K562 (cell line): ENCODE measurements around the gene HDHD3. TPM values are rescaled to one million over a fixed set of nuclear protein-coding genes. Genes with fewer than 3 reads are reported as not detected.

ENCODE experiments used
- ATAC-seq: fragments of 200-7000 bp; cut with Tn5 transposase; 3 replicates; pipeline ENCODE4 v1.9.1; 2020; ENCODE audit warnings: moderate library complexity
- BruUV-seq: library from RNA; stranded (reverse); fragments of 400-500 nt; replicated peaks from 2 replicates; lab custom pipeline; 2021; lab: Mats Ljungman, UMichigan
- CTCF ChIA-PET: fragments of 300-600 bp; formaldehyde crosslinking; extraction: SDS; loops from one replicate; lab custom pipeline; 2021; ENCODE audit warnings: low intra/inter-chr PET ratio; lab: Yijun Ruan, JAX
- POLR2A ChIA-PET: fragments of 300-600, 350-650 bp; sonication (Branson Sonifier 250); formaldehyde crosslinking; extraction: SDS; loops from one replicate; lab custom pipeline; 2021; ENCODE audit warnings: antibody characterized with exemption, inconsistent platforms; lab: Yijun Ruan, JAX
- DNase-seq, 4 experiments: peaks; one replicate each; pipeline versions ENCODE4 v3.0.0 to v3.0.0-alpha.2; 2011 to 2018; ENCODE audit warnings: low spot score in 3 of 4, mixed read lengths in 3 of 4; ENCODE audit errors: extremely low read depth in 1 of 4
- FAIRE-seq: peaks from 2 replicates; lab custom pipeline; 2011; peaks lifted over from hg19 to GRCh38; lab: Jason Lieb, UNC
- H2AFZ ChIP-seq: 2 replicates; pipeline ENCODE4 v1.6.0; 2011; ENCODE audit warnings: low read depth, low read length, control low read depth, inconsistent platforms
- H3K27ac ChIP-seq: fragments of 200-600 bp; 3 replicates; pipeline ENCODE4 v1.8.0; 2011; ENCODE audit warnings: low read depth, mild to moderate bottlenecking, control low read depth, inconsistent platforms, low read length, moderate library complexity, mixed read lengths; ENCODE audit errors: extremely low read depth
- H3K27me3 ChIP-seq, 2 experiments: fragments of 300-600 bp in 1 of 2; 2 replicates in 1 of 2; 3 replicates in 1 of 2; pipeline versions ENCODE4 v1.6.0 to v1.8.0; 2011; ENCODE audit warnings: inconsistent platforms in 2 of 2, low read length in 2 of 2, mild to moderate bottlenecking in 1 of 2, mixed read lengths in 1 of 2, moderate library complexity in 1 of 2; ENCODE audit not compliant: control insufficient read depth in 2 of 2, insufficient read depth in 2 of 2
- H3K36me3 ChIP-seq: fragments of 300-600 bp; 3 replicates; pipeline ENCODE4 v1.8.0; 2011; ENCODE audit warnings: mild to moderate bottlenecking, low read length, inconsistent platforms; ENCODE audit not compliant: control insufficient read depth, insufficient read depth
- H3K4me1 ChIP-seq, 2 experiments: fragments of 200-600 bp in 1 of 2; replicated peaks in 1 of 2; 2 replicates in 1 of 2; 3 replicates in 1 of 2; pipeline versions ENCODE4 v1.5.1 to v1.8.0; 2011; ENCODE audit warnings: inconsistent platforms in 2 of 2, low read length in 2 of 2, mild to moderate bottlenecking in 1 of 2, mixed read lengths in 1 of 2, moderate library complexity in 1 of 2; ENCODE audit not compliant: control insufficient read depth in 2 of 2, insufficient read depth in 2 of 2
- H3K4me2 ChIP-seq: 2 replicates; pipeline ENCODE4 v1.6.1; 2011; ENCODE audit warnings: low read length, control low read depth, inconsistent platforms, mixed read lengths; ENCODE audit not compliant: insufficient read depth
- H3K4me3 ChIP-seq: fragments of 200-600 bp; sonication (generic), shearing (Covaris generic); 2 replicates; pipeline ENCODE4 v1.5.1; 2016; ENCODE audit warnings: control low read depth, inconsistent platforms
- H3K79me2 ChIP-seq: fragments of 200-600 bp; 3 replicates; pipeline ENCODE4 v1.8.0; 2011; ENCODE audit warnings: low read length, inconsistent platforms; ENCODE audit not compliant: control insufficient read depth, insufficient read depth
- H3K9ac ChIP-seq, 2 experiments: 2 replicates each; pipeline versions ENCODE4 v1.6.0 to v1.6.1; 2011; ENCODE audit warnings: low read depth in 2 of 2, low read length in 2 of 2, control low read depth in 1 of 2, inconsistent platforms in 1 of 2, mild to moderate bottlenecking in 1 of 2, mixed read lengths in 1 of 2; ENCODE audit not compliant: insufficient read depth in 1 of 2
- H3K9me1 ChIP-seq: one replicate; pipeline ENCODE4 v1.6.0; 2011; ENCODE audit warnings: inconsistent platforms, mild to moderate bottlenecking, low read length, moderate library complexity; ENCODE audit not compliant: control insufficient read depth, insufficient read depth
- H3K9me3 ChIP-seq: replicated peaks from 2 replicates; pipeline ENCODE4 v1.5.1; 2011; ENCODE audit warnings: low read depth, low read length, inconsistent platforms; ENCODE audit not compliant: control insufficient read depth, insufficient read depth
- H4K20me1 ChIP-seq: replicated peaks from 2 replicates; pipeline ENCODE4 v1.6.1; 2011; ENCODE audit warnings: low read length, inconsistent platforms, mixed read lengths; ENCODE audit not compliant: control insufficient read depth, insufficient read depth
- C11orf30 ChIP-seq: fragments of 450-650 bp; IDR thresholded peaks from 2 replicates; pipeline ENCODE4 v1.6.1; 2016; ENCODE audit warnings: low read depth, mild to moderate bottlenecking
- COPS2 ChIP-seq: fragments of 450-650 bp; conservative IDR thresholded peaks from 2 replicates; pipeline ENCODE4 v1.6.1; 2016; ENCODE audit warnings: mild to moderate bottlenecking, moderate library complexity
- FOXP1 ChIP-seq: sonication (generic); formaldehyde crosslinking; IDR thresholded peaks from 2 replicates; pipeline ENCODE4 v1.8.0; 2022; ENCODE audit warnings: mild to moderate bottlenecking, missing genetic modification reagents
- HNRNPLL ChIP-seq: fragments of 200-400 bp; formaldehyde crosslinking; IDR thresholded peaks from 2 replicates; pipeline ENCODE4 v1.6.1; 2017; ENCODE audit warnings: low read length, low read depth, mild to moderate bottlenecking; ENCODE audit not compliant: poor library complexity, severe bottlenecking
- KLF16 ChIP-seq: IDR thresholded peaks from 2 replicates; pipeline ENCODE4 v1.6.1; 2016; ENCODE audit warnings: antibody characterized with exemption
- NBN ChIP-seq: fragments of 450-650 bp; IDR thresholded peaks from 2 replicates; pipeline ENCODE4 v1.6.1; 2016; ENCODE audit warnings: low read depth, mild to moderate bottlenecking
- NCOA1 ChIP-seq: fragments of 450-650 bp; IDR thresholded peaks from 2 replicates; pipeline ENCODE4 v1.6.1; 2016; ENCODE audit warnings: low read depth
- NUFIP1 ChIP-seq: fragments of 450-650 bp; IDR thresholded peaks from 2 replicates; pipeline ENCODE4 v1.6.1; 2018; ENCODE audit not compliant: partially characterized antibody
- RBBP5 ChIP-seq: fragments of 200-600 bp; sonication (generic); IDR thresholded peaks from 2 replicates; pipeline ENCODE4 v1.6.1; 2012; ENCODE audit warnings: borderline replicate concordance, mild to moderate bottlenecking, low read length, control low read depth, inconsistent platforms; ENCODE audit not compliant: insufficient read depth, poor library complexity, severe bottlenecking
- SMAD2 ChIP-seq: fragments of 150-350 bp; IDR thresholded peaks from 2 replicates; pipeline ENCODE4 v1.6.1; 2014; ENCODE audit warnings: low read depth, mild to moderate bottlenecking, low read length
- WHSC1 ChIP-seq: IDR thresholded peaks from one replicate; pipeline ENCODE4 v1.6.1; 2012; ENCODE audit warnings: low read length, control low read depth, inconsistent platforms
- ZNF197 ChIP-seq: fragments of 200-800 bp; sonication (Bioruptor generic); IDR thresholded peaks from 2 replicates; pipeline ENCODE4 v1.6.1; 2016; ENCODE audit warnings: low read depth, missing genetic modification characterization, missing compliant biosample characterization
- ZNF232 ChIP-seq: sonication (generic); formaldehyde crosslinking; IDR thresholded peaks from 2 replicates; pipeline ENCODE4 v1.8.0; 2022; ENCODE audit warnings: mild to moderate bottlenecking, missing genetic modification reagents
- ZNF354B ChIP-seq: fragments of 250-450 bp; sonication (Bioruptor Pico); IDR thresholded peaks from 2 replicates; pipeline ENCODE4 v1.4.0; 2020
- ZNF551 ChIP-seq: fragments of 250-450 bp; sonication (Bioruptor Pico); IDR thresholded peaks from 2 replicates; pipeline ENCODE4 v1.5.0; 2021; ENCODE audit warnings: mild to moderate bottlenecking, moderate library complexity
- WGBS: fragments of 100-300 bp; shearing (Covaris generic); methylation state at CpG from one replicate; pipeline ENCODE4 v1.1.6; 2016; ENCODE audit warnings: low coverage, mixed read lengths; ENCODE audit not compliant: insufficient coverage; ENCODE audit errors: missing lambda C conversion rate; 5-methylcytosine and 5-hydroxymethylcytosine counted together
- in situ Hi-C: fragments of 300-500 bp; cut with MboI; formaldehyde crosslinking; loops from 4 replicates; pipeline ENCODE4 v1.15.0; 2018; ENCODE audit warnings: inconsistent platforms, mixed read lengths
- intact Hi-C: fragments of 100-400 bp; cut with micrococcal nuclease; formaldehyde crosslinking; loops from 2 replicates; pipeline ENCODE4 v1.14.2; 2022
- polyA plus RNA-seq, 8 experiments: library from polyadenylated mRNA; depleted of rRNA in 4 of 8; stranded (reverse) in 5 of 8; unstranded in 3 of 8; fragments of >200 nt; fragmentation: Nextera tagmentation in 2 of 8; fragmentation: Illumina TruSeq in 1 of 8; extraction: Ambion mirVana in 2 of 8; extraction: Trizol in 1 of 8; gene quantifications; 2 replicates each; pipeline versions ENCODE4 v1.2.1 to v1.2.3, GENCODE V29; 2011 to 2014; ENCODE audit warnings: inconsistent platforms in 1 of 8, missing spikeins in 1 of 8
- total RNA-seq, 7 experiments: library from RNA; depleted of rRNA in 6 of 7; stranded (reverse); fragments of >200 nt in 6 of 7; fragmentation: Illumina TruSeq in 2 of 7; extraction: Trizol in 2 of 7; gene quantifications; 2 replicates each; pipeline versions ENCODE4 v1.2.1 to v1.2.3, GENCODE V29; 2011 to 2021; ENCODE audit warnings: low replicate concordance in 1 of 7
- TF ChIP-seq, protein P1 (sequence below): sonication (generic); formaldehyde crosslinking; IDR thresholded peaks from 2 replicates; pipeline ENCODE4 v1.8.0; 2023; ENCODE audit warnings: missing genetic modification reagents, mild to moderate bottlenecking, borderline replicate concordance
- TF ChIP-seq, protein P2 (sequence below): fragments of 250-450 bp; sonication (Bioruptor Pico); IDR thresholded peaks from 2 replicates; pipeline ENCODE4 v1.8.0; 2022; ENCODE audit warnings: moderate library complexity, mild to moderate bottlenecking, inconsistent platforms

The HDHD3 gene
- total and polyA plus RNA-seq, 9 of the 15 experiments (the other 6 are each of a cell fraction or from before 2014, with no cell fraction given): 1.1 to 19.1 (median 10.9) TPM

DNA sequence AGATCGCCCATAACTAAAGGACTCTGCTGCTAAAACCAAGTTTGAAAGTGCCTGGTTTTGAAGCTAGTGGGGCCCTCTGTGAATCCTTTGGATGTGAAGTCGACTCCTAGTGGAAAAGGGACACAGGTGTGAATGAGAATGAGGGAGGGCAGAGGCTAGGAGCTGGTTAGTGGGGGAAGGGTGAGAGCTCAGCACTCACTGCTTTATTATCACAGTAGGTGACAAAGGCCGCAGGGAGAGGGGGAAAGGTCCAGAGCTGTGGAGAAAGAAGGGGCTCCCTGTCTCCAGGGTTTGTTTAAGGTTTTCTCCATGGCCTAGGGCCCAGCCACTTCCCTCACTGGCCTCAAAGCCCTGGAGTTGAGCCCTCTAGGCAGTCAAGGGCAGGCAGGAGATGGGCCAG is 3.5 kb downstream of the HDHD3 start:
- intact Hi-C loops: no loop called here
- H3K4me3 ChIP-seq: no peak overlapping the region
- H3K9me1 ChIP-seq: no peaks in the 10 kb centered on the region
- DNase-seq: no peak
- POLR2A ChIA-PET: interaction anchor here (0.6 to 1.0 kb wide), 3 partner anchors 9 to 911 kb away, joined by 3 to 4 read pairs (median 3); partner anchors contain the start of gene WDR31
- TF ChIP-seq, protein P1, sequence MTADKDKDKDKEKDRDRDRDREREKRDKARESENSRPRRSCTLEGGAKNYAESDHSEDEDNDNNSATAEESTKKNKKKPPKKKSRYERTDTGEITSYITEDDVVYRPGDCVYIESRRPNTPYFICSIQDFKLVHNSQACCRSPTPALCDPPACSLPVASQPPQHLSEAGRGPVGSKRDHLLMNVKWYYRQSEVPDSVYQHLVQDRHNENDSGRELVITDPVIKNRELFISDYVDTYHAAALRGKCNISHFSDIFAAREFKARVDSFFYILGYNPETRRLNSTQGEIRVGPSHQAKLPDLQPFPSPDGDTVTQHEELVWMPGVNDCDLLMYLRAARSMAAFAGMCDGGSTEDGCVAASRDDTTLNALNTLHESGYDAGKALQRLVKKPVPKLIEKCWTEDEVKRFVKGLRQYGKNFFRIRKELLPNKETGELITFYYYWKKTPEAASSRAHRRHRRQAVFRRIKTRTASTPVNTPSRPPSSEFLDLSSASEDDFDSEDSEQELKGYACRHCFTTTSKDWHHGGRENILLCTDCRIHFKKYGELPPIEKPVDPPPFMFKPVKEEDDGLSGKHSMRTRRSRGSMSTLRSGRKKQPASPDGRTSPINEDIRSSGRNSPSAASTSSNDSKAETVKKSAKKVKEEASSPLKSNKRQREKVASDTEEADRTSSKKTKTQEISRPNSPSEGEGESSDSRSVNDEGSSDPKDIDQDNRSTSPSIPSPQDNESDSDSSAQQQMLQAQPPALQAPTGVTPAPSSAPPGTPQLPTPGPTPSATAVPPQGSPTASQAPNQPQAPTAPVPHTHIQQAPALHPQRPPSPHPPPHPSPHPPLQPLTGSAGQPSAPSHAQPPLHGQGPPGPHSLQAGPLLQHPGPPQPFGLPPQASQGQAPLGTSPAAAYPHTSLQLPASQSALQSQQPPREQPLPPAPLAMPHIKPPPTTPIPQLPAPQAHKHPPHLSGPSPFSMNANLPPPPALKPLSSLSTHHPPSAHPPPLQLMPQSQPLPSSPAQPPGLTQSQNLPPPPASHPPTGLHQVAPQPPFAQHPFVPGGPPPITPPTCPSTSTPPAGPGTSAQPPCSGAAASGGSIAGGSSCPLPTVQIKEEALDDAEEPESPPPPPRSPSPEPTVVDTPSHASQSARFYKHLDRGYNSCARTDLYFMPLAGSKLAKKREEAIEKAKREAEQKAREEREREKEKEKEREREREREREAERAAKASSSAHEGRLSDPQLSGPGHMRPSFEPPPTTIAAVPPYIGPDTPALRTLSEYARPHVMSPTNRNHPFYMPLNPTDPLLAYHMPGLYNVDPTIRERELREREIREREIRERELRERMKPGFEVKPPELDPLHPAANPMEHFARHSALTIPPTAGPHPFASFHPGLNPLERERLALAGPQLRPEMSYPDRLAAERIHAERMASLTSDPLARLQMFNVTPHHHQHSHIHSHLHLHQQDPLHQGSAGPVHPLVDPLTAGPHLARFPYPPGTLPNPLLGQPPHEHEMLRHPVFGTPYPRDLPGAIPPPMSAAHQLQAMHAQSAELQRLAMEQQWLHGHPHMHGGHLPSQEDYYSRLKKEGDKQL (CRISPR knock-in tag): no peak
- no peak for TF ChIP-seq ZNF551 (CRISPR knock-in tag)
- TF ChIP-seq KLF16: no peak
- TF ChIP-seq COPS2: no peak
- no peak for TF ChIP-seq HNRNPLL
- no peak for TF ChIP-seq C11orf30
- TF ChIP-seq SMAD2: no peak
- no peak for TF ChIP-seq RBBP5
- no peak for TF ChIP-seq NBN
- TF ChIP-seq, protein P2, sequence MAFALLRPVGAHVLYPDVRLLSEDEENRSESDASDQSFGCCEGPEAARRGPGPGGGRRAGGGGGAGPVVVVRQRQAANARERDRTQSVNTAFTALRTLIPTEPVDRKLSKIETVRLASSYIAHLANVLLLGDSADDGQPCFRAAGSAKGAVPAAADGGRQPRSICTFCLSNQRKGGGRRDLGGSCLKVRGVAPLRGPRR (CRISPR knock-in tag): no peak
- TF ChIP-seq WHSC1: no peak
- TF ChIP-seq NCOA1: no peak
- TF ChIP-seq ZNF197 (CRISPR knock-in tag): no peak
- no peak for TF ChIP-seq FOXP1 (CRISPR knock-in tag)
- no peak for TF ChIP-seq ZNF232 (CRISPR knock-in tag)
- no peak for TF ChIP-seq ZNF354B
- no peak for TF ChIP-seq NUFIP1
- TF ChIP-seq, all 486 proteins: peak for 0
- 82% methylated on average over 3 of the region's 3 CpGs for WGBS
- peaks cover 8% of the 10 kb centered on the region; the same call in 2 of the 3 replicates for H3K79me2 ChIP-seq
- H4K20me1 ChIP-seq: peaks cover 12% of the 10 kb centered on the region
- H3K27me3 ChIP-seq: no peaks in the 10 kb centered on the region
- no peak overlapping the region for H3K4me2 ChIP-seq
- no peak overlapping the region for H3K27ac ChIP-seq
- ATAC-seq (no peak), FAIRE-seq (no peak)
- CTCF ChIA-PET: no interaction called here
- BruUV-seq: no TSS peak
- H3K9ac ChIP-seq: no peak overlapping the region
- H3K9me3 ChIP-seq: no peaks in the 10 kb centered on the region
- no peak overlapping the region for H2AFZ ChIP-seq
- in situ Hi-C loops: no loop called here
- H3K36me3 ChIP-seq: peaks cover 28% of the 10 kb centered on the region
- peaks cover 25 to 35% of the 10 kb centered on the region in 2 experiments for H3K4me1 ChIP-seq
